HG03571 (cell line): ENCODE results near the gene MICU1.
"Not testable (repeated sequence)": the region's sequence is repeated elsewhere in the genome, so short reads cannot be mapped to it uniquely, and the experiment has no call there.

Experiments
- ATAC-seq: cut with Tn5 transposase; IDR thresholded peaks from one replicate; pipeline ENCODE4 v1.9.1; 2021; ENCODE audit not compliant: unreplicated experiment

The MICU1 gene

DNA sequence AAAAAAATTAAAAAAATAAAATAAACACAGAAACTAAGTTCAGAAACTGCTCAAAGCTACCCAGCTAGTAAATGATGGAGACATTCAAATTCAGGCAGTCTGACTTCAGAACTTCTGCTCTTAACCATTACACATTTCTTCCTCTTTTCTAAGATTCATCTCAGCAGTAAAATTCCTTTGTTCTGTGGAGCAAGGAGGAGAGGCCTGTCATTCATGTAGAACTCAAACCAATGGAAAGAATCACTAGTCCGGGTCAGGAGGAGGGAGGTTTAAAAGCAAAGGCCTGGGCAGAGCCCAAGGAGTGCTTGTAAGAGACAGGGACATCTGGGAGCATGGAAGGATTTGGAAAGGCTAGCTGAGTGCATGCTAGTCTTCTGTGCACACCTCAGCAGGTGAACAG is 233.3 kb downstream of the MICU1 start:
- no peak for ATAC-seq

DNA sequence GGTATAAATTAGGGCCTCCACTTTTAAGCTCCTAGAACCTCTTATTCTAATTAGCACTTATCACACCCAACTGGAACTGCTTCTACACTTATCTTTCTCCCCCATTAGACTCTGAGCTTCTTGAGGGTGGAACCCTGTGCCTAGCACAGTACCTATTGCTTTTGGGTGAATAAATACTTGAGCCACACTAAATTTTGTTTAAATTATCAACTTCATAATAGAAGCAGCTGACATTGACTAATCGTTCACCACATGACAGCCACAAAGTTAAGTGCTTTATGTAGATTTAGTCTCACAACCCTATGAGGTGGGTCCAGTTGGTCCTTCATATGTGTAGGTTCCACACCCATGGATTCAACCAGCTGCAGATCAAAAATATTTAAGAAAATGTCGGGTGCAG is 235.1 kb downstream of the MICU1 start:
- ATAC-seq, result no peak

DNA sequence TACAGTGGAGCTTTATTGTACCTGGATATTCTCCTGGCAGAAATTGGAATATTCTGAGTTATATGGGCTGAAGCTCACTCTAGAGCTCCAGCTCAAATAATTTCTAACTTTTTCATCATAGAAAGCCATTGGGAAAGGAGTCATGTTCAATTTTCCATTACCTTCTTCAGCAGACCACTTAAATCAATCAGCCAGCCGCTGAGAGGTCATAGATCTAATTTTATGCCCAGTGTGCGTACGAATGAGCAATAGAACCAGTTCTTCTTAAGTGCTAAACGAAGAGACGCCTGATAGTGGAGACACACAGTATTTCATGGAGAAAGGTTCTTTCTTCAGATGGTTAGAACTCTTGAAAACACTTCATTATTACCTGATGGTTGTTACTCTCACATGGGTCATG is 236.2 kb downstream of the MICU1 start:
- no peak for ATAC-seq

DNA sequence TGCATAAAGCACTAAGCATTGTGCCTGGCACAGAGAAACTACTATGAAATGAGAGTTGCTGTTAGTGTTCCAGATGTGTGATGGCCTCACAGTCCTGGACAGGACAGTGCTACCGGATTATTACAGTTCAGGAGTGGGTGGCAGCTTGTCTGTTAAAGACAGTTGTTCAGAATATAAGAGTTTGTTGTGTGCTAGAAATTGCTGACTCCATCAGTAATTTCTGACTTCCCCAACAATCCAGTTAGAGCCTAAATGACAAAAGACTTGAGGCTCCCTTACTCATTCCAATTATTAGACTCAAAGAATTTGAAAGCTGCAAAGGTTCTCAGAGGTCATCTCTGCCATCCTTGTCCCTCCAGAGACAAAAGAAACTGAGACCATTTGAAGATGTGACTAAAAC is 236.9 kb downstream of the MICU1 start:
- no peak for ATAC-seq

DNA sequence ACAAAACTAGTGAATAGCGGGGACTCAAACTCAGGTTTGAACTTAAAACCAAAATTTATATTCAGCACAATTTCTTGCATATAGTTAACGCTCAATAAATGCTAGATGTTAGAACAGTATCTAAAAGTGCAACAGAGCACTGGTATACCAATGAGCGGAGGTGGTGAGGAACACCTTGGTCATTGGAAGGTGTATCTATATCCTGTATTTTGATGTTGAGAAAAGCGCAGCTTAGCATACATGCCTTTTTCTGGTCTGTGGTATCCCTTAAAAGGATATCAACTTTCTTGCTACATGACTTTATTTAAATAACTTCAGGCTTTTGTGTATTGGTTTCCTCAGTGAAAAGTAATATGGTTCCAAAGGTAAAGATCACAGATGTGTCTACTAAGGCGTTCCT is 237.8 kb downstream of the MICU1 start:
- no peak for ATAC-seq

DNA sequence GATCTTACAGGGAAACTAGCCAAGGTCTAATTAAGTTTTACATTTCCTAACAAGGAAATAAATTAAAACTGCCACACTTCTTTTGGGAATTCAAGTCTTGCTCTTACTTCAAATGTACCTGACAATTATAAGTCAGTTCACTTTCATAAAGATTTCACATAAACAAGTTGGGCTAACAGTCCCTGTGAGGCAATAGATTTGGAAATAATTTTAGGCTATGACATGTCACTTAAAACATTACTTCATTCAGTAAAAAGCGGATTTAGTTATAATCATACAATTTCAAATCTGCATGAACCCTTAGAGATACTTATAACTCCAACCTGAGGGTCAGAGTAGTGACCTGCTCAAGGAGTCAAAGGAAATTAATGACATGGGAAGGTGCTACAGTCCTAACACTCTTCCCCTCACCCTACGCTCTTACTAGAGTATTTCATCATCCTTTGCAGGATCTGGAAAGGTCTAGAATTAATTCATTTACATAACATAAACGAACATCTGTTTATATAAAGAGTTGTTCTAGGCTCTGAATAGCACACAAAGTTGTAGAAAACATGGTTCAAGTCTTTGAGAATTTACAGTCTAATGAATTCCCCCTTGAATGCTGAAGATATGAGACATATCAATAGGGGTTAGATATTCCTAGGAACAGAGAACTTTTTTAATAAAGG is 238.8 kb downstream of the MICU1 start:
- no peak for ATAC-seq

DNA sequence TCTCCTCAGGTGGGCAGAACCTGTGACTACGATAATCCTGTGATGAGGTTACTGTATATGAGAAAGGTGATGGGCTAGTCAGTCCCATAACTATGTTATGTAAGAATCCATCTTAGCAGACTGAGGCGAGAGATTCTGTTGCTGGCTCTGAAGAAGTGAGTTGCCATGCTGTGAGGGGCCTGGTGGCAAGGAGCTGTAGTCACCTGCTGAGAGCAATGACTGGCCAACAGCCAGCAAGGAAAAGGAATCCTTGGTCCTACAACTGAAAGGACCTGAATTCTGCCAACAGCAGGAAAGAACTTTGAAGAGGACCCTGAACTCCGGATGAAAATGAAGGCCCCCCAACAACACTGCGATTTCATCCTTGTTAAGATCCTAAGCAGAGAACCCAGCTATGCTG is 240.2 kb downstream of the MICU1 start:
- ATAC-seq, result no peak

DNA sequence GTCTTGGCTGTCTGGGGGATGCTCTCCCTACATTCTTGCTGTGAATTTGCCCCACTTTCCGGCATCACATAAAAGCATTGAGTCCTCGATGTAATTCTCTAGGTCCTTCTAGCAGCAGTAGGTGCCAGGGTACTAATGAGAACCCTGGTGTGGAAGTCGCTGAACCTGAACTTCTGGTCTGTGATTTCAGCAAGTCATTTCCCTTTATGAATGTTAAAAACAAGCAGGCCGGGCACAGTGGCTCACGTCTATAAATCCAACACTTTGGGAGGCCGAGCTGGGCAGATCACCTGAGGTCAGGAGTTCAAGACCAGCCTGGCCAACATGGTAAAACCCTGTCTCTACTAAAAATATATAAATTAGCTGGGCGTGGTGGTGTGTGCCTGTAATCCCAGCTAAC is 240.9 kb downstream of the MICU1 start:
- not testable (repeated sequence) for ATAC-seq

DNA sequence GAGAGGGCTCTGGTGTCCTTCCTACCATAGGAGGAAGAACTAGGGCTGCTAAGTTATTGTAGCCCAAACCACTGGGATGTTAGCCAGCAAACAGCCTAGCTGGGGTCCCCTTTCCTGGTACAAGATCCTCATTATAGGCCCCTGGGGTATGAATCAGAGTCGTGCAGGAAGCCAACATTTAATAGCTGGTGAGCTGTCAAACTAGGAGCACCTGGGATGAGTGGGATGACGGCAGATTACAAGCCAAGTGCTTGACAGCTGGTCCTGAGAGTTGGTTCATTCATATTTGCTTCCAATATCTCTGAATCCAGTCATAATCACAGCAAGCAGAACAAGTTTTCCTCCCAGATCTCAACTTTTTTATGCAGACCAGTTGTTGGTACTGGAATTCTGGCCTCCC is 246.1 kb downstream of the MICU1 start:
- no peak for ATAC-seq

DNA sequence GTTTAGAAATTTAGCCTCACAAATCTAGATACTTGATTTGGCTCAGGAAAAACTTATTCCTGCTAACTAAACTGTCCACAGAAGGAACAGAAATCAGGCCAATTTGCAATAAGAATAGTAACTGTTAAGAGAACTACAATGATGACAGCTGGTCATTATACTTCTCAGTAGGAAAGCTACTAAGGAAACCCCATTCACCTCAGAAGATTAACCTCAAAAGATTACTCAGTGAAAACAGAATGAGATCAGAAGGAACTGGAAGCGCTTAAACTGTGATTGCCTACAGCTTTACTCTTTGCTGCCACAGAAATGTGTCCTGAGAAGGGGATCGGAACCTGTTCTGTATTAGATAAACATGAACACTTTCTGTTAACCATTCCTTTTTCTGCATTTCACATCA is 246.8 kb downstream of the MICU1 start:
- no peak for ATAC-seq

DNA sequence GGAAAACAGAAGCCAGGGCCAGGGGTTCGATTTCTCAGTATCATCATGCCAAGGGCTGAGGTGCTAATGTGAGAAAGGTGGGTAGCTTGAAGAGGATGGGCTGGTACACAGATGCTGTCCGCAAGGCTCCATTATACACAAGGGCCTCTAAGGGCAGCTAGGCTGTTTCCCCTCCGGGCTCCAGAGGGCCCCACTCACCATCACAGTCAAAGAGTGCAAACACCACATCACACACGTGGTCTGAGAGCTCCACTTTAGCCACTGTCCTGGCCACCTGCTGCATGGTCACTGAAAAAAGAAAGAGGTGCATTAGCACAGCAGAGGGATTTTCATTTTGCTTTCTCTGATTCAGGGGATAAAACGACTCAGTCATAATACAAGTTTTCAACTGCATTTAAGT is 250.3 kb downstream of the MICU1 start:
- no peak for ATAC-seq

DNA sequence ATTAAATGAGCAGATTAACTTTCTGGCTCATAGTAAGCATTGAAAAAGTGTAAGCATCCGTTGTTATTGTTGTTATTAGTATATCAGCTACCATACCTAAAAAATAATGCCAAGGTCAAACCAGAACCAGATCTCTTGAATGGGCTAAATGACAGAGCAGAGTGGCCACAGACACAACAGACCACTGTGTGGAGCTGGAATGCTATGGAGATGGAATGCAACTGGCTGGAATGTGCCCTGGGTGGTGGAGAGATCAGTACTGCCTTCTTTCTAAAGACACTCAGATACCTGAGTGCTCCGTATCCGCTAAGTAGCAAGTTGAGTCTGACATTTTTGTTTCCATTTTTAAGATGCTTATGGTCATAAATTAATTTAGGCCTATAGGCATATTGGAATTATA is 250.7 kb downstream of the MICU1 start:
- no peak for ATAC-seq

DNA sequence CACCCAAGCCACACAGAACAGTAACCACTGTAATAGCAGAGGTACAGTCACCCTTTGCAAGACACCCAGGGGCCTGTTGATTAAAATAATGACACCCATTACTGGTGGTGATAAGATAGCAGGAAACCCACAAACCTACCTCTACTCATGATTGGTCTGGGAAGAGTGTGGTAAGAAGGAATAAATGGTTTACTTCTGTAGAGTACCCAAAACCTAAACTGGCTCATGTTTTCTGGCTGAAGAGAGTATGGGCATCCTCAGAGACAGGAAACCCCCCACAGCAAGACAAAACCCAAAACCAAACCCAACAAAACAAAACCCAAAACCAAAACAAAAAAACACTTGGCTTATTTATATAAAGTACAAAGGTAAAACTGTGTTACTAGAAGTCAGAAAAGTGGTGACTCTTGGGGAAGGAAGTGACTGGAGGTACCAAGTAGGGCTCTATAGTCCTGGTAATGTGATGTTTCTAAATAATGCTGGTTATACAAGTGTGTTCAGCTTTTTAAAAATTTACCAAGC is 255.6 kb downstream of the MICU1 start:
- no peak for ATAC-seq

DNA sequence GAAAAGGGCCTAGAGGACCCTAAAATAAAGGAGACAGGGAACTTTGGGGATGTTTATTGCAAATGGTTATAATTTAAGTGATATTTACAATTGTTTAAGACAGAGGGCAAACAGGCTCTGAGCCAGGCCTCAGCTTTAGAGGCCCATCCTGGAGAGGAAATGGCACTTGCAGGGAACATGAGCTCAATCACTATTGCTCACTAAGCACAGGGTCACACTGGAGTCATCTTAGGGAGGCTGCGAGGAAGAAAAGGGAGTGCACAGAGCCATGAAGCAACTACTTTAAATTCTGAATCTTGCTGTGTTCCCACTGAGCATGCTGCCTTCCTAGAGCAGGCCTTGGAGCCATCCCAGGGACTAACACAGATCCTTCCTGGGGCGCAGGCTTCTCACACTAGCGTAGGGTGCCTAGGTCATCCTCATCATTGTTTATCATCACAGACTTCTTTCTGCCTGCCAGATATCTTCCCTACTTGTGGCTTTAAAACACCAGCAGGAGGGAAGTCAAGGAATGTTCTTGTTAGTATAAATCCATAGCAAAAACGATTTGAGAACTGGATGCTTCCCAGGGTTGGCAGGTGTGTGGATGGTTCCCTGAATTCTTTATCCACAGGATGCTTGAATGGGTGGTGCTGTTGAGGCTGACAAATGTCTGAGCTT is 258.4 kb downstream of the MICU1 start:
- no peak for ATAC-seq

DNA sequence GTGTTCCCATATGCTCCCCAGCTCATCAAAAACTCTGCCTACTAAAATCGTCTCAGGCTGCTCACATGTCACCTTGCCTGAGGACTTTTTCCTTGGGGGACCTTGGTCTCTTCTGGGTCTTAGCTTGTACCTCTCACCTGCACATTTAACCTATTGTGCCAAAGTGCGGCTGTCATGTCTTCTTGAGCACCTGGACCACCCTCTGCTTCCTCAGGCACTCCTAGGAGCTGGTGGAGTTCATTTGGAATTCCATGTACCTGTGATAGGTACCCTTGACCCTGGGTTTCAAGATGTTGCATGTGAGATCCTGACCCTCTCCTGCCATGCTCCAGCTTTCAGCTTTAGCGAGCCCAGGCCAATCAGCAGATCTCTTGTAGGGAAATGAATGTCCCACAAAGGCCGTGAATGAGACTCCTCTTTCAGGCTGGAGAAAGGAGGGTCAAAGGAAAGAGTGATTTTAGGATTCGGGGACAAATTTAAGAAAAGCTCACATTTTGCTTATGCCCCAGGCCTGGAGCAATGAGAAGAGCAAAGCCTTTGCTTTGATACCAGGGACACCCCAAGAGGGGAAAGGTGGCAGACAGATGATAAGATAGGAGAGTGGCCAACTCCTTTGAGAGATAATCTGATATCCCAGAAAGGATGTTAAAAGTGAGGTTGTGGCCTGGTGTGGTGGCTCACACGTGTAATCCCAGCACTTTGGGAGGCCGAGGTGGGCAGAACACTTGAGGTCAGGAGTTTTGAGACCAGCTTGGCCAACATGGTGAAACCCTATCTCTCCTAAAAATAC is 260.6 kb downstream of the MICU1 start:
- no peak for ATAC-seq

DNA sequence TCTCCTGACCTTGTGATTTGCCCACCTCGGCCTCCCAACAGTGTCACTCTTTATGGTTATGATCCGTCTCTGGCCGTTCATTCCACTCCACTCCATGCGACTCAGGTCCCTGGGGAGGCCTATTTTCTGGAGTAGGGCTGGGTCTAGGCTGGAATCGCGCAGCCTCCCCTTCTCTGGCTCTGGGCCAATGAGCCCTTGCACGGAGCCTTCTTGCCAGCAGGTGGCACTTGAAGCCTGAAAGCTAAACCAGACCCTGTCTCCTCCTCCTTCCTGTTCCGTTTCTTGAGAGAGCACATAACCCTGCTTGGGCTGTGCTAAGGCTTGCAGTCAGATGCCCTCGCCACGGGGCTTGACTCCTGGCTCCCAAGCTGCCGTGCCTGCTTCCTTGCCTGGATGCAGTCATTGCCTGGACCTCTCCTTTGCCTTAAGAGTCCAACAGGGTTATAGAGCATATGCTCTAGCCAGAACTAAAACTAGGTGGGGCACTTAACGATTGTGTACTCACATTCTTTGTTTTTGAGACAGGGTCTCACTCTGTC is 261.6 kb downstream of the MICU1 start:
- ATAC-seq, result peak; percentile 83

DNA sequence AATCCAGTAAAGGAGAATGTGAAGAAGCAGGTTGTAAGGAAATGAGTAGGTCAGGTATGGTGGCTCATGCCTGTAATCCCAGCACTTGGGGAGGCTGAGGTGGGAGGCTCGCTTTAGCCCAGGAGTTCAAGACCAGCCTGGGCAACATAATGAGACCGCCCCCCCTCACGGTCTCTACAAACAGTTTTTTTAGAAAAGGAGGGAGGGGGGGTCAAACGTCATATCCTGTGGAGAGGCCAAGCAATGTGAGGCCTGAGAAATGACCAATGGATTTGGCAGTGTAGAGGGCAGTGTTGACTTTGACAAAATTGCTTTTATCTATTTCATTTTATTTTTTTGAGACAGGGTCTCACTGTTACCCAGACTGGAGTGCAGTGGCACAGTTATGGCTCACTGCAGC is 268.9 kb downstream of the MICU1 start:
- ATAC-seq, result no peak

DNA sequence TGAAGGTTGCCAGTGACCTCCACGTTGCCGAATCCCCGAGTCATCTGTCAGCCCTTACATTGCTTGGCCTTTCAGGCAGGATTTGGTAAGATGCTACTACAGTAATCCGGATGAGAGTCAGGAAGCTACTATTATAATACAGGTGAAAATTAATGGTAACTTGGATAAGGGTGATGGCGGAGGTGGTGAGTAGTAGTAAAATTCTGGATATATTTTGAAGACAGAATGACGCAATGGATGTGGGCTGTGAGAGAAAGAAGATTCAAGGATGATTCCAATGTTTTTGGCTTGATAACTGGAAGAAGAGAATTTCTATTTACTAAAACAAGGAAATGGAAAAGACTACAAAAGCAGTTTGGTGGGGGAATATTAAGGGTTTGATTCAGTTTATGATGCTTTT is 269.8 kb downstream of the MICU1 start:
- no peak for ATAC-seq

DNA sequence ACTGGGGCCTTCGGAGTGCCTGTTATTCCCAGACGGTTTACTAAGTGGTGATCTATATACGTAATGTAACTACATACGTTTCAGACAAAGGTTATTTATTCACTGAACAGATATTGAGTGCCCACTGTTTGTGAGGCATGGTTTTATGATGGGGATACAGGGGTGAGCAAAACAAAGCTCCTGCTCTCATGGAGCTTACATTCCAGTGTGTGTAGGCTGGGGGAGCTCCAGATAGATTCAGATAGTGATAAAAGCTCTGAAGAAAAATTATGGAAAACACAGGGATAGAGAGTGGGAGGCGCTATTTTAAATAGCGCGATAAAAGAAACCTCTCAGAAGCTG is 270.7 kb downstream of the MICU1 start:
- peak; percentile 3 for ATAC-seq

DNA sequence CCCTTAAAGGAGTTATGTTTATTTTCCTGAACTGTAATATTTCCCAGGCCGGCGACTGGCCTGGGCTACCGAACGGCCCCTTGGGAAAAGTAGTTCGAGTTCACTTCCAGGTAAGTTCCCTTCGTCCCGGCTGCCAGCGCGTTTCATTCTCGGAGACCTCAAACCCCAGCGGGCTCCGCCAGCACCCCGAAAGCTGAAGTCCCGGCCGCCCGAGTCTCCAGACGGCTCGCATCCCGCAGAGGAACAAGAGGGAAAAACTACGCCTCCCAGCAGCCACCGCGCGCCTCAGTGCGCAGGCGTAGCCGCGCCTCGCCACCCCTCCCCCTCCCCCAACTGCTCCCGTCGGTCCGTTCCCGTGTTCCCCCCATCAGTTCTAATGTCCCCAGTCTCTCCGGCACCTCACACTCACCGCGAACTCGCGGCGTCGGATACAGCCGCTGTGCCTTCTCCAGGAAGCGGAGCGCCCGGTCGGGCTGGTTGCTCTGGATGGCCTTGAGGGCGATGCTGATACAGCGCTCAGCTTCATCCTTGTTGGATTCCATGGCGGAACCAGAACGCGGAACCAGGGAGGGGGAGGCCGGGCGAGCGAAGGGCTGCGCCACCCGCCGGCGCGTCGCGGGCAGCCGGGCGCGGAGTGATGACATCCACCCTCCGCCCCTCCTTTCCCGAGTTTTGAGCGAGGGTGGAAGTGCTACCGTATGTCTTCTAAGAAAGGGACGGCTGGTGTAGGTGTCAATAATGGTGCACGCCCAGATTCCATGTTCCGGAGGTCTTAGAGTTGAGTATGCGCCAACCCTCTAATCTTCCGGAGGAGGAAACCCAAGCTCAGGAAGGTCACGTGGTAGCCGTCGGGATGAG is 271.3 kb downstream of the MICU1 start, which contains the start of gene DNAJB12:
DNAJB12 (minus strand) TSS at position 564 of the 858 bp plus-strand sequence; CDS start at position 542, 22 bp downstream.
- peak; percentile 74 for ATAC-seq

DNA sequence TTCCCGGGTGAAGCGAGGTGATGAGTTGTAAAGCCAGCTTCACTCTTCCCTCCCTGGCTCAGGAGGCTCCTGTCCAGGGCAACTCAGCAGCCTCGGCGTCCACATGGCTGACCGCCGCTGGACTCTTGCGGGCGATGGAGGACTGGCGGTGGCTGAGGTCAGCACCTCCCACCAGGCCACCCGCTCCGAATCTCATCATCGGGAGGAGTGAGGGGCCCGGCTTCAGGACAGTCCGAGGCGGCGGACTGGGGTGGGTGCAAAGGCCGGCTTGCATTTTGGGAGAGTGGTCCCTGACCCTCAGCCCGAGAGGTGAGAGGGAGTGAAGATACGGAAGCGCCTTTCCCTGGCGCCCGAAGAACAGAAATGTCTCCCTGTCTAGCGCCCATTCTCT is 271.9 kb downstream of the MICU1 start:
- no peak for ATAC-seq
